HG03457 (cell line): ENCODE results near the gene FOCAD.
"Not testable (repeated sequence)": the region's sequence is repeated elsewhere in the genome, so short reads cannot be mapped to it uniquely, and the experiment has no call there.

ENCODE experiments used
- ATAC-seq: cut with Tn5 transposase; IDR thresholded peaks from one replicate; pipeline ENCODE4 v1.9.1; 2021; ENCODE audit warnings: moderate number of reproducible peaks; ENCODE audit not compliant: unreplicated experiment

FOCAD gene

GRCh38 chr9:20684035-20684874 lies at the start of gene FOCAD:
Gene FOCAD (plus strand): TSS chr9:20684259. CDS start chr9:20715354, 31,095 bp downstream.
- ATAC-seq = peak; percentile 98

GRCh38 chr9:20634895-20635294 lies 49.2 kb upstream of the FOCAD start:
- no peak for ATAC-seq

- no peak for ATAC-seq
These were observed 47.1 kb upstream of the FOCAD start for GRCh38 chr9:20636888-20637440.

GRCh38 chr9:20640331-20641187 lies 43.5 kb upstream of the FOCAD start:
- ATAC-seq = peak; percentile 86

GRCh38 chr9:20642045-20642444 lies 42.0 kb upstream of the FOCAD start:
- no peak for ATAC-seq

DNA sequence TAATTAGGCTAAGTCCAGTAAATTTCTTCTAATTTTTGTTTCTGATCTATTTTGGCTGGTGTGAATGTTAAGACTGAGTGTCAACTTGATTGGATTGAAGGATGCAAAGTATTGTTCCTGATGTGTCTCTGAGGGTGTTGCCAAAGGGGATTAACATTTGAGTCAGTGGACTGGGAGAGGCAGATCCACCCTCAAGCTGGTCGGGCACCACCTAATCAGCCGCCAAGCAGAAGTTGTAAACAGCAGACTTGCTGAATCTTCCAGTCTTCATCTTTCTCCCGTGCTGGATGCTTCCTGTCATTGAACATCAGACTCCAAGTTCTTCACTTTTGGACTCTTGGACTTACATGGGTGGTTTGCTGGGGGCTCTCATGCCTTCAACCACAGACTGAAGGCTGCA lies 40.4 kb upstream of the FOCAD start:
- ATAC-seq = no peak

- no peak for ATAC-seq
These were observed 37.4 kb upstream of the FOCAD start for GRCh38 chr9:20646656-20647055.

DNA sequence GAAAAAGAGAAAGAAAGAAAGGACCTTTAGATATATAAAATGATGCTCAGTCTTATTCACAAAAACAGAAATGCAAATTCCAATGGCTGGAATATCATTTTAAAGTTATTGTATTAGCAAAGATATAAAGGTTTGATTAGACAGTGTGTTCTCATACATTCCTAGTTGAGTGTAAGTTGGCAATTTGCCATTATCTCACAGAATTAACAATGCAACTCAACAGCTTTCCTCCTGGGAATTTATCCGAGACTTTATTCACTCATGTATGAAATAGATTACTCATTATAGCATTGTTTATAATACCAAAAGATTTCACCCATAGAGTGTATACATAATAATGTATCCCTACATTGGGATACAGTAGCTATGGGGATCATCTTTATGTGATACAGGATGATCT lies 34.7 kb upstream of the FOCAD start:
- ATAC-seq = no peak

DNA sequence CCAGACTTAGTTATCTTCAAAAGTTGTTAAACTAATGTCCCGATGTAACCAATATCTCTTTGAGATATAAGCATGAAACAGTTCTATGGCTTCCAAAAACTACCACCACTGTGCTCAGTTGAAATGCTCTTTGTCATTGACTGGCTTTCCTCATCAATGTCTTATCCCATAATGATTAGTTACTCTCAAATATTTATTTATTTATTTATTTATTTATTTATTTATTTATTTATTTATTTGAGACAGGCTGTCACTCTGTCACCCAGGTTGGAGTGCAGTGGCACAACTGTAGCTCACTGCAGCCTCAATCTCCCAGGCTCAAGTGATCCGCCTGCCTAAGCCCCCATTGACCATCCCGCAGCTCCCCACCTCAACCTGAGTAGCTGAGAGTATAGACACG lies 33.7 kb upstream of the FOCAD start:
- no peak for ATAC-seq

GRCh38 chr9:20650750-20651299 lies 33.2 kb upstream of the FOCAD start:
- ATAC-seq = no peak

- no peak for ATAC-seq
These were observed 32.1 kb upstream of the FOCAD start for GRCh38 chr9:20651939-20652338.

- not testable (repeated sequence) for ATAC-seq
These were observed 25.8 kb upstream of the FOCAD start for GRCh38 chr9:20658246-20658667.

DNA sequence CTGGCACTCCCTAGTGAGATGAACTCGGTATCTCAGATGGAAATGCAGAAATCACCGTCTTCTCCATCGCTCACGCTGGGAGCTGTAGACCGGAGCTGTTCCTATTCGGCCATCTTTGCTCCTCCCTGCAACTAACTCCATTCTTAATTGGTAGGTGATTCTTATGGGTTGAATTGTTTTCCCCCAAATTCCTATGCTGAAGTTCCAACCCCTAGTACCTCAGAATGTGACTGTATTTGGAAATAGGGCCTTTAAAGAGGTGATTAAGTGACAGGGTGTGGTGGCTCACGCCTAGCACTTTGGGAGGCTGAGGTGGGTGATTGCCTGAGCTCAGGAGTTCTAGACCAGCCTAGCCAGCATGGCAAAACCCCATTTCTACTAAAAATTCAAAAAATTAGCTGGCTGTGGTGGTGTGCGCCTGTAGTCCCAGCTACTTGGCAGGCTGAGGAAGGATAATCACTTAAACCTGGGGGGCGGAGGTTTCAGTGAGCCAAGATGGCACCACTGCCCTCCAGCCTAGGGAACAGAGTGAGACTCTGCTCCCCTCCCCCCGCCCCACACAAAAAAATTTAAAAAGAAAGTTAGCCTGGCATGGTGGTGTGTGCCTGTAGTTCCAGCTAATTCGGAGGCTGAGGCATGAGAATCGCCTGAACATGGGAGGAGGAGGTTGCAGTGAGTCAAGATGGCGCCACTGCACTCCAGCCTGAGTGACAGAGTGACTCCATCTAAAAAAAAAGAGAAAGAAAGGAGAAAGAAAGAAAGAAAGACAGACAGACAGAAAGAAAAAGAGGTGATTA lies 25.2 kb upstream of the FOCAD start:
- ATAC-seq = no peak

- ATAC-seq = no peak
These were observed 24.5 kb upstream of the FOCAD start for GRCh38 chr9:20659474-20659967.

GRCh38 chr9:20662156-20662555 lies 21.9 kb upstream of the FOCAD start:
- no peak for ATAC-seq

GRCh38 chr9:20663133-20663532 lies 20.9 kb upstream of the FOCAD start:
- ATAC-seq = no peak

DNA sequence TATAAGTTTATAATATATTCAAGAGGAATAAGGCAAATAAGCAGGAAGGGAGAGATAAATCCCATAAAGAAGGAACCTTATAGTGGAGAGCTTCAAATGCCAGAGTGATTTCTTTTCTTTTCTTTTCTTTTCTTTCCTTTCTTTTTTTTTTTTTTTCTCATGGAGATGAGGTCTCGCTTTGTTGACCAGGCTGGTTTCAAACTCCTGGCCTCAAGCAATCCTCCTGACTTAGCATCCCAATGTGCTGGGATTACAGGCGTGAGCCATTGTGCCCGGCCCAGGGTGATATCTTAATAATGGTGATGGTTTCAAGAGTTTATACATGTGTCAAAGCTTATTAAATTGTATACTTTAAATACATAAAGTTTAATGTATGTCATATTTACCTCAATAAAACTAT lies 19.6 kb upstream of the FOCAD start:
- no peak for ATAC-seq

DNA sequence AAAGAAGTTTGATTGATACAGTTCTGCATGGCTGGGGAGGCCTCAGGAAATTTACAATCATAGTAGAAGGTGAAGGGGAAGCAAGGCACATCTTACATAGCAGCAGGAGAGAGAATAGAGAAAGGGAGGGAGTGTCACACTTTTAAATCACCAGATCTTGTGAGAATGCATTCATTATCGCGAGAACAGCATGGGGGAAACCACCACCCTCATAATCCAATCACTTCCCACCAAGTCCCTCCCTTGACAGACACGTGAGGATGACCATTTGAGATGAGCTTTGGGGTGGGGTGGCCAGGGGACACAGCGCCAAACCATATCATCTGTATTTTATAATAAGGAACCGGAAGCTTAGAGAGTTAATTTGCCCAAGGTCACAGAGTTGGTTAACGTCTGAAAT lies 13.7 kb upstream of the FOCAD start:
- no peak for ATAC-seq

GRCh38 chr9:20671635-20672034 lies 12.4 kb upstream of the FOCAD start:
- no peak for ATAC-seq

DNA sequence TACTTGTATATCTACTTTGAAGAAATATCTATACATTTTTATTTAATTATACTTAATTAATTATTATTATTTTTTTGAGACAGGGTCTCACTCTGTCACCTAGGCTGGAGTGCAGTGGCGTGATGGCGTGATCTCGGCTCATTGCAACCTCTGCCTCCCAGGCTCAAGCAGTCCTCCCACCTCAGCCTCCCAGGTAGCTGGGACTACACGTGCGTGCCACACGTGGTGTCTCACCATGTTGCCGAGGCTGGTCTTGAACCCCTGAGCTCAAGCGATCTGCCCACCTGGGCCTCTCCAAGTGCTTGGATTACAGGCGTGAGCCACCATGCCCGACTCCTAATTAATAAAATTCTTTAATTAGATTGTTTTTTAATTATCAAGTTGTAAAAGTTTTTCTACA lies 10.5 kb upstream of the FOCAD start:
- ATAC-seq = not testable (repeated sequence)
